Vein endothelial cell (primary cell): ENCODE results near the gene TNRC6B. TPM values are rescaled to one million over a fixed set of nuclear protein-coding genes. Genes with fewer than 3 reads are reported as not detected.

ENCODE experiments used
- total RNA-seq: library from RNA; depleted of rRNA; stranded (reverse); fragments of >200 nt; gene quantifications from 2 replicates; pipeline ENCODE4 v1.2.3, GENCODE V29; 2012

The TNRC6B gene
- 33.7 and 36.6 TPM in 2 replicates for total RNA-seq

GRCh38 chr22:40177738-40178416 is at the start of gene TNRC6B:
Gene TNRC6B (plus strand): TSS chr22:40177925. CDS start chr22:40178136, 211 bp downstream.

GRCh38 chr22:40346185-40347118 is 168.7 kb downstream of the TNRC6B start, which contains the start of gene ADSL:
Gene ADSL (plus strand): TSS chr22:40346500. CDS start chr22:40346559, 59 bp downstream.

Other genes starting within 250 kb of the TNRC6B start
- gene TMA7B, start 217.5 kb upstream of the TNRC6B start, total RNA-seq: not detected in 2 replicates
- not detected in 2 replicates for gene FAM83F, start 183.0 kb upstream of the TNRC6B start, total RNA-seq
- gene ADSL, start 168.6 kb downstream of the TNRC6B start, total RNA-seq: 177 and 204 TPM in 2 replicates
- gene SGSM3, start 192.7 kb downstream of the TNRC6B start, total RNA-seq: 44.7 and 57.2 TPM in 2 replicates